GM12878 (cell line): Measurements from ENCODE around the gene CUL4A. TPM values are rescaled to one million over a fixed set of nuclear protein-coding genes. Genes with fewer than 3 reads are reported as not detected.

Experiments
- ATAC-seq: fragments of 200-7000 bp; cut with Tn5 transposase; 3 replicates; pipeline ENCODE4 v1.9.1; 2020; ENCODE audit warnings: mild to moderate bottlenecking, moderate library complexity
- BruUV-seq: library from RNA; stranded (reverse); fragments of 400-500 nt; replicated peaks from 2 replicates; lab custom pipeline; 2021; lab: Mats Ljungman, UMichigan
- CTCF ChIA-PET: fragments of 300-600 bp; sonication (Branson Sonifier 250); formaldehyde crosslinking; extraction: SDS; loops from one replicate; lab custom pipeline; 2021; ENCODE audit warnings: inconsistent platforms; lab: Yijun Ruan, JAX
- POLR2A ChIA-PET: fragments of 350-600 bp; formaldehyde crosslinking; extraction: SDS; loops from one replicate; lab custom pipeline; 2021; ENCODE audit warnings: inconsistent platforms; lab: Charles Lee
- RAD21 ChIA-PET: fragments of 300-600 bp; sonication (Branson Sonifier 250); formaldehyde crosslinking; loops from one replicate; lab custom pipeline; 2023; ENCODE audit warnings: antibody characterized with exemption; ENCODE audit not compliant: unreplicated experiment; lab: Charles Lee
- SMC1A ChIA-PET: fragments of 300-600 bp; sonication (Branson Sonifier 250); formaldehyde crosslinking; loops from one replicate; lab custom pipeline; 2023; ENCODE audit not compliant: unreplicated experiment, uncharacterized antibody; lab: Charles Lee
- DNase-seq: peaks from one replicate; pipeline ENCODE4 v3.0.0-alpha.2; 2011; ENCODE audit warnings: low read depth, low spot score
- FAIRE-seq: peaks from 3 replicates; lab custom pipeline; 2011; peaks lifted over from hg19 to GRCh38; lab: Jason Lieb, UNC
- H2AFZ ChIP-seq: 2 replicates; pipeline ENCODE4 v1.6.0; 2011; ENCODE audit warnings: low read depth, low read length, control low read depth; ENCODE audit not compliant: control insufficient read depth
- H3K27ac ChIP-seq: 2 replicates; pipeline ENCODE4 v1.5.1; 2011; ENCODE audit warnings: control low read depth; ENCODE audit not compliant: control insufficient read depth, insufficient read depth
- H3K27me3 ChIP-seq, 2 experiments: replicated peaks in 1 of 2; 2 replicates each; pipeline versions ENCODE4 v1.6.0 to v1.6.1; 2011; ENCODE audit warnings: low read length in 1 of 2; ENCODE audit not compliant: control insufficient read depth in 2 of 2, insufficient read depth in 2 of 2
- H3K36me3 ChIP-seq, 2 experiments: 2 replicates each; pipeline ENCODE4 v1.5.1; 2011; ENCODE audit warnings: low read length in 1 of 2; ENCODE audit not compliant: control insufficient read depth in 2 of 2, insufficient read depth in 2 of 2
- H3K4me1 ChIP-seq: 2 replicates; pipeline ENCODE4 v1.6.1; 2011; ENCODE audit warnings: mild to moderate bottlenecking, low read length, moderate library complexity, mixed read lengths; ENCODE audit not compliant: control insufficient read depth, insufficient read depth
- H3K4me2 ChIP-seq: 2 replicates; pipeline ENCODE4 v1.6.0; 2011; ENCODE audit warnings: control low read depth; ENCODE audit not compliant: control insufficient read depth, insufficient read depth
- H3K4me3 ChIP-seq: fragments of 200-600 bp; sonication (generic); 2 replicates; pipeline ENCODE4 v1.5.1; 2016
- H3K79me2 ChIP-seq: 2 replicates; pipeline ENCODE4 v1.6.0; 2011; ENCODE audit warnings: low read length; ENCODE audit not compliant: control insufficient read depth, insufficient read depth
- H3K9ac ChIP-seq: 2 replicates; pipeline ENCODE4 v1.8.0; 2011; ENCODE audit warnings: low read length, control low read depth, mixed read lengths; ENCODE audit not compliant: control insufficient read depth, insufficient read depth
- H3K9me3 ChIP-seq: replicated peaks from 3 replicates; pipeline ENCODE4 v1.5.1; 2011; ENCODE audit warnings: mild to moderate bottlenecking, low read length; ENCODE audit not compliant: control insufficient read depth, insufficient read depth
- H4K20me1 ChIP-seq: 2 replicates; pipeline ENCODE4 v1.6.0; 2011; ENCODE audit not compliant: control insufficient read depth, insufficient read depth
- BRCA1 ChIP-seq: IDR thresholded peaks from 2 replicates; pipeline ENCODE4 v1.6.1; 2011; ENCODE audit warnings: low read depth, low read length, improper control_type of control experiment
- CHD1 ChIP-seq: IDR thresholded peaks from 2 replicates; pipeline ENCODE4 v1.6.1; 2012; ENCODE audit warnings: low read depth, low read length, improper control_type of control experiment
- EZH2 ChIP-seq: IDR thresholded peaks from 2 replicates; pipeline ENCODE4 v1.6.1; 2012; ENCODE audit warnings: low read depth, mild to moderate bottlenecking, control low read depth, inconsistent platforms, low read length, borderline replicate concordance; ENCODE audit not compliant: control insufficient read depth
- HDAC6 ChIP-seq: fragments of 200-600 bp; sonication (generic); IDR thresholded peaks from one replicate; pipeline ENCODE4 v1.8.0; 2017; ENCODE audit warnings: antibody characterized with exemption; ENCODE audit not compliant: unreplicated experiment
- LARP7 ChIP-seq: fragments of 450-650 bp; IDR thresholded peaks from 2 replicates; pipeline ENCODE4 v1.6.1; 2017; ENCODE audit warnings: mild to moderate bottlenecking
- RCOR1 ChIP-seq: conservative IDR thresholded peaks from 2 replicates; pipeline ENCODE4 v1.6.1; 2012; ENCODE audit warnings: low read depth, low read length, improper control_type of control experiment
- SUZ12 ChIP-seq: fragments of 200-600 bp; sonication (generic); IDR thresholded peaks from one replicate; pipeline ENCODE4 v1.6.1; 2018; ENCODE audit warnings: antibody characterized with exemption, mild to moderate bottlenecking; ENCODE audit not compliant: unreplicated experiment
- TCF7 ChIP-seq: IDR thresholded peaks from 2 replicates; pipeline ENCODE4 v1.6.1; 2014; ENCODE audit warnings: antibody characterized with exemption, borderline replicate concordance
- WGBS: methylation state at CpG from one replicate; pipeline ENCODE4 v1.1.6; 2016; ENCODE audit warnings: low lambda C conversion rate; ENCODE audit not compliant: insufficient replicate concordance, insufficient coverage; ENCODE audit errors: missing lambda C conversion rate; 5-methylcytosine and 5-hydroxymethylcytosine counted together
- in situ Hi-C: fragments of 300-500 bp; cut with MboI; formaldehyde crosslinking; loops from 9 replicates; pipeline ENCODE4 v1.14.3; 2018; ENCODE audit warnings: mixed read lengths
- intact Hi-C: fragments of 100-400 bp; cut with micrococcal nuclease; formaldehyde crosslinking; loops from one replicate; pipeline ENCODE4 v1.14.2; 2022; ENCODE audit not compliant: unreplicated experiment
- polyA plus RNA-seq, 11 experiments: library from polyadenylated mRNA; depleted of rRNA in 4 of 11; unstranded in 6 of 11; stranded (reverse) in 5 of 11; fragments of >200 nt; fragmentation: Nextera tagmentation in 4 of 11; fragmentation: Illumina TruSeq in 1 of 11; extraction: Ambion mirVana in 4 of 11; extraction: Trizol in 1 of 11; gene quantifications; 1 replicate in 1 of 11; 2 replicates in 10 of 11; pipeline versions ENCODE4 v1.2.1 to v1.2.3, GENCODE V29; 2011 to 2016; ENCODE audit warnings: inconsistent platforms in 2 of 11, missing spikeins in 2 of 11, low read depth in 1 of 11
- total RNA-seq, 4 experiments: library from RNA; depleted of rRNA in 3 of 4; stranded (reverse); fragments of >200 nt in 3 of 4; fragmentation: Illumina TruSeq in 1 of 4; extraction: Trizol in 1 of 4; gene quantifications; 2 replicates each; pipeline versions ENCODE4 v1.2.1 to v1.2.3, GENCODE V29; 2013 to 2021
- TF ChIP-seq, protein P1 (sequence below): IDR thresholded peaks from 2 replicates; pipeline ENCODE4 v1.6.1; 2011; ENCODE audit warnings: low read depth, low read length, improper control_type of control experiment, borderline replicate concordance
- TF ChIP-seq, protein P2 (sequence below): fragments of 450-650 bp; IDR thresholded peaks from 2 replicates; pipeline ENCODE4 v1.6.1; 2017; ENCODE audit warnings: borderline replicate concordance
- TF ChIP-seq, protein P3 (sequence below): fragments of 450-650 bp; IDR thresholded peaks from 2 replicates; pipeline ENCODE4 v1.6.1; 2017; ENCODE audit warnings: mild to moderate bottlenecking
- TF ChIP-seq, protein P4 (sequence below): fragments of 450-650 bp; IDR thresholded peaks from 2 replicates; pipeline ENCODE4 v1.6.1; 2017; ENCODE audit warnings: mild to moderate bottlenecking, low read depth, inconsistent platforms; ENCODE audit not compliant: poor library complexity, severe bottlenecking

The CUL4A gene
- total and polyA plus RNA-seq, 10 of the 15 experiments (the other 5 are each of a cell fraction or from before 2014, with no cell fraction given), result 19.7 to 74.3 (median 55.6) TPM

DNA sequence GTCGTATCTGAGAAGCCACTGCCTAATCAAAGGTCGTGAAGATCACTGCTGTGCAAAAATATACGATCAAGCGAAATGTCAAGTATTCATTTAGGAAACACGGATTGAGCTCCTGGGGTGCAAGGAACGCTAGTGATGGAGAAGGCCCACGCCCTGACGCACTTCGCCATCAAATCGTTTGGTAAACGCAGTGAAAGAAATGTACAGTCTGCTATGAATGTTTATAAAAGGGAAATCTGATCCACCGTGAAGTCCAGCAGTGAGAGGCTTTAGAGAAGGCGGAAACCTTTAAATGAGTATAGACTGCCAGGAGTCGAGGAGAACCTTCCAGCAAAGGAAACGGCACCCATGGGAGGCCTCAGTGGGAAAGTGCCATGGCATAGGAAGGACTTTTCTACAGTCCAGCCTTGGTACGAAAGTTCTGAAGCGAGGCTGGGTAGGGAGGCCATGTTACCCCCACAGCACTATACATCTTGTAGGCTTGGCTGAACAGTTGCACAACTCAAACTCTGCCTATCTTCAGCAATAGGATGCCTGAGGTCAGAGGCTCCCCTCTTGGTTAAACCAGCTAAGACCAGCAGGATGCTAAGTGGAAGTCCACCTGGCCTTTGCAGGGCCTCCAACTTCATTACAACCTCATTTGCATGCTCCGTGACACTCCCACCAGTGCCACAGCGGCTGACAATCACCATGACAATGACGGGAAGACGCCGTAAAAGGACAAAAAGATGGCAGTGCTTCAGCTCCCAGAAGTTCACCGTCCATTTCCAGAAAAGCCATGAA, 21.3 kb upstream of the CUL4A start:
- intact Hi-C loops, result no loop called here
- Histone ChIP-seq H3K4me2 (no peak overlapping the region), H3K36me3 (peaks cover 3 to 26% of the 10 kb centered on the region in 2 experiments), H2AFZ (no peak overlapping the region), H4K20me1 (no peaks in the 10 kb centered on the region), H3K9ac (no peak overlapping the region), H3K79me2 (no peaks in the 10 kb centered on the region; the same call in 1 of the 2 replicates), H3K9me3 (peaks cover 13% of the 10 kb centered on the region; the same call in 2 of the 3 replicates), H3K27me3 (no peaks in the 10 kb centered on the region), H3K4me3 (no peak overlapping the region), H3K4me1 (peaks cover 13% of the 10 kb centered on the region), H3K27ac (no peak overlapping the region)
- FAIRE-seq (no peak), DNase-seq (no peak), ATAC-seq (no peak)
- WGBS, result 98% methylated on average over 23 of the region's 23 CpGs
- POLR2A ChIA-PET, result no interaction called here
- in situ Hi-C loops, result no loop called here
- RAD21 ChIA-PET, result no interaction called here
- BruUV-seq, result no TSS peak
- CTCF ChIA-PET, result no interaction called here
- TF ChIP-seq EZH2, result no peak
- TF ChIP-seq, protein P1, sequence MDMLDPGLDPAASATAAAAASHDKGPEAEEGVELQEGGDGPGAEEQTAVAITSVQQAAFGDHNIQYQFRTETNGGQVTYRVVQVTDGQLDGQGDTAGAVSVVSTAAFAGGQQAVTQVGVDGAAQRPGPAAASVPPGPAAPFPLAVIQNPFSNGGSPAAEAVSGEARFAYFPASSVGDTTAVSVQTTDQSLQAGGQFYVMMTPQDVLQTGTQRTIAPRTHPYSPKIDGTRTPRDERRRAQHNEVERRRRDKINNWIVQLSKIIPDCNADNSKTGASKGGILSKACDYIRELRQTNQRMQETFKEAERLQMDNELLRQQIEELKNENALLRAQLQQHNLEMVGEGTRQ, result no peak
- TF ChIP-seq HDAC6, result no peak
- TF ChIP-seq SUZ12, result no peak
- TF ChIP-seq BRCA1, result no peak
- TF ChIP-seq CHD1, result no peak
- TF ChIP-seq, protein P2, sequence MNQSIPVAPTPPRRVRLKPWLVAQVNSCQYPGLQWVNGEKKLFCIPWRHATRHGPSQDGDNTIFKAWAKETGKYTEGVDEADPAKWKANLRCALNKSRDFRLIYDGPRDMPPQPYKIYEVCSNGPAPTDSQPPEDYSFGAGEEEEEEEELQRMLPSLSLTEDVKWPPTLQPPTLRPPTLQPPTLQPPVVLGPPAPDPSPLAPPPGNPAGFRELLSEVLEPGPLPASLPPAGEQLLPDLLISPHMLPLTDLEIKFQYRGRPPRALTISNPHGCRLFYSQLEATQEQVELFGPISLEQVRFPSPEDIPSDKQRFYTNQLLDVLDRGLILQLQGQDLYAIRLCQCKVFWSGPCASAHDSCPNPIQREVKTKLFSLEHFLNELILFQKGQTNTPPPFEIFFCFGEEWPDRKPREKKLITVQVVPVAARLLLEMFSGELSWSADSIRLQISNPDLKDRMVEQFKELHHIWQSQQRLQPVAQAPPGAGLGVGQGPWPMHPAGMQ, result no peak
- TF ChIP-seq, protein P3, sequence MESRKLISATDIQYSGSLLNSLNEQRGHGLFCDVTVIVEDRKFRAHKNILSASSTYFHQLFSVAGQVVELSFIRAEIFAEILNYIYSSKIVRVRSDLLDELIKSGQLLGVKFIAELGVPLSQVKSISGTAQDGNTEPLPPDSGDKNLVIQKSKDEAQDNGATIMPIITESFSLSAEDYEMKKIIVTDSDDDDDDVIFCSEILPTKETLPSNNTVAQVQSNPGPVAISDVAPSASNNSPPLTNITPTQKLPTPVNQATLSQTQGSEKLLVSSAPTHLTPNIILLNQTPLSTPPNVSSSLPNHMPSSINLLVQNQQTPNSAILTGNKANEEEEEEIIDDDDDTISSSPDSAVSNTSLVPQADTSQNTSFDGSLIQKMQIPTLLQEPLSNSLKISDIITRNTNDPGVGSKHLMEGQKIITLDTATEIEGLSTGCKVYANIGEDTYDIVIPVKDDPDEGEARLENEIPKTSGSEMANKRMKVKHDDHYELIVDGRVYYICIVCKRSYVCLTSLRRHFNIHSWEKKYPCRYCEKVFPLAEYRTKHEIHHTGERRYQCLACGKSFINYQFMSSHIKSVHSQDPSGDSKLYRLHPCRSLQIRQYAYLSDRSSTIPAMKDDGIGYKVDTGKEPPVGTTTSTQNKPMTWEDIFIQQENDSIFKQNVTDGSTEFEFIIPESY, result no peak
- TF ChIP-seq LARP7, result no peak
- TF ChIP-seq, protein P4, sequence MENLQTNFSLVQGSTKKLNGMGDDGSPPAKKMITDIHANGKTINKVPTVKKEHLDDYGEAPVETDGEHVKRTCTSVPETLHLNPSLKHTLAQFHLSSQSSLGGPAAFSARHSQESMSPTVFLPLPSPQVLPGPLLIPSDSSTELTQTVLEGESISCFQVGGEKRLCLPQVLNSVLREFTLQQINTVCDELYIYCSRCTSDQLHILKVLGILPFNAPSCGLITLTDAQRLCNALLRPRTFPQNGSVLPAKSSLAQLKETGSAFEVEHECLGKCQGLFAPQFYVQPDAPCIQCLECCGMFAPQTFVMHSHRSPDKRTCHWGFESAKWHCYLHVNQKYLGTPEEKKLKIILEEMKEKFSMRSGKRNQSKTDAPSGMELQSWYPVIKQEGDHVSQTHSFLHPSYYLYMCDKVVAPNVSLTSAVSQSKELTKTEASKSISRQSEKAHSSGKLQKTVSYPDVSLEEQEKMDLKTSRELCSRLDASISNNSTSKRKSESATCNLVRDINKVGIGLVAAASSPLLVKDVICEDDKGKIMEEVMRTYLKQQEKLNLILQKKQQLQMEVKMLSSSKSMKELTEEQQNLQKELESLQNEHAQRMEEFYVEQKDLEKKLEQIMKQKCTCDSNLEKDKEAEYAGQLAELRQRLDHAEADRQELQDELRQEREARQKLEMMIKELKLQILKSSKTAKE, result no peak
- TF ChIP-seq TCF7, result no peak
- TF ChIP-seq RCOR1, result no peak
- SMC1A ChIA-PET, result no interaction called here
